ENCODE data around the gene DUSP3. TPM values are rescaled to one million over a fixed set of nuclear protein-coding genes. Genes with fewer than 3 reads are reported as not detected.
"Not testable (repeated sequence)": the region's sequence is repeated elsewhere in the genome, so short reads cannot be mapped to it uniquely, and the experiment has no call there.

Gene DUSP3
- total RNA-seq, 2 donors from 2014 or later, result 15.2 to 24.8 TPM

DNA sequence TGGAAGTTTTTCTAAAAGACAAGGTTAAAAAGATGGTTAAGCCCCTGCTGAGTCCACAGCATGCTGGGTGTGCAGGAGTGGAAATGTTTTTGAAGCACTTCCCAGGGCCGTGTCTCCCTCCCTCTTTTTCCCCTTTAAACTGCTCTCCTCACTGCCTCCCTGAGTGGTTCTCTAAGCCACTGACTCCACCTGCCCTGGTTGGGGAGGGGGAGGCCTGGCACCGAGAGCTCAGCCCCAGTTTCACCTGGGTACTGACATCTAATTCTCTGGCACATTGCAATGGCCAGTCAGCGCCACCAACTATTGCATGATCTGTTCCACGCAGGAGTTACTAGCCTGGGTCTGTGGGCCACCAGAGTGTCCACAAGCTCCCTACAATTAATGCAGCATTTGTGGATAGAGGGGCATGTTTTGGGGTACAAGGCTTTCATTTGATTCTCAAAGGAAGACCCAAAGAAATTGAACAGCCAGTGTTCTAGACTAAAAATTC lies 31.5 kb upstream of the DUSP3 start:
- DNase-seq (ENCODE audit: low spot score in 2 of 2) (no peak), ATAC-seq (no peak)
- no peaks in the 10 kb centered on the region for H3K9me3 Mint-ChIP-seq
- no peak overlapping the region for H3K27ac Mint-ChIP-seq
- H3K36me3 Mint-ChIP-seq, result no peaks in the 10 kb centered on the region

DNA sequence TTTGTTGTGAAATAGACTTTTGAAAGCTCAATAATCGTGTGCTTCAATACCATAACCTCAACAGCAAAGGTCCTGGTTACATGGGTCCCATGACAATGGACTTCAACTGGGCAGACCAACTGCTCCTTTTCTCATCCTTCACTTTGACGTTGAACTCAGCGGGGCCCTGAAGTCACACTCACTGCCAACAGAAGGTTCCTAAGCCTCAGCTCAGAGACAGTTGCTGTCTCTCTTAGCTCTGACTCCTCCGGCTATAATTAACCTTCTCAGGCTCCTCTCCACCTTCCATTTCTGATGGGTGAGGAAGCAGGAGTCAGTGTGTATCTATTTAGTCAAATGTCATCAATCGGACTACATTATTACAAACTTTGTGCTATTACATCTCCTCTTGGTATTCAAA lies 30.3 kb upstream of the DUSP3 start:
- no peak for ATAC-seq
- no peaks in the 10 kb centered on the region for H3K9me3 Mint-ChIP-seq

DNA sequence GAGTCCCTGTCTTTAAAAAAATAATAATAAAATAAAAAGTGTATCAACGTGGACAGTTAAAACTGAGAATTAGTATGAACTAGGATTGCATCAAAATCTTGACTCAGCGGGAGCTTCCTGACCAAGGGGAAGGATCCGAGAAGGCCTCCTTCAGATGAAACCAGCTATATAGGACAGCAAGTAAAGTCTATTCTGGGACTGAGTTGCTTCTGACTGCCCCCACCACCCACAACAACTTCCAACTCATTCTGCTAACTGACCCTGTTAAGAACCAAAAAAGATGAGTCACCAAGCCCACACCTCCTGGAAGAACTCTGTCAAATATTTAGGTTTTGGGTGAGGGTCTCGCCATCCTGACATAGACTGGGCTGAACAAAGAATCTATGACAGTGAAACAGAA lies 29.3 kb upstream of the DUSP3 start:
- no peak overlapping the region for H3K27ac Mint-ChIP-seq
- H3K36me3 Mint-ChIP-seq, result no peaks in the 10 kb centered on the region
- no peak for DNase-seq (ENCODE audit: low spot score in 2 of 2)
- ATAC-seq, result no peak
- no peaks in the 10 kb centered on the region for H3K9me3 Mint-ChIP-seq

More for the DNA sequence above, 30.3 kb upstream of the DUSP3 start:
- no peak overlapping the region for H3K27ac Mint-ChIP-seq
- H3K36me3 Mint-ChIP-seq, result no peaks in the 10 kb centered on the region
- no peak for DNase-seq (ENCODE audit: low spot score in 2 of 2)

DNA sequence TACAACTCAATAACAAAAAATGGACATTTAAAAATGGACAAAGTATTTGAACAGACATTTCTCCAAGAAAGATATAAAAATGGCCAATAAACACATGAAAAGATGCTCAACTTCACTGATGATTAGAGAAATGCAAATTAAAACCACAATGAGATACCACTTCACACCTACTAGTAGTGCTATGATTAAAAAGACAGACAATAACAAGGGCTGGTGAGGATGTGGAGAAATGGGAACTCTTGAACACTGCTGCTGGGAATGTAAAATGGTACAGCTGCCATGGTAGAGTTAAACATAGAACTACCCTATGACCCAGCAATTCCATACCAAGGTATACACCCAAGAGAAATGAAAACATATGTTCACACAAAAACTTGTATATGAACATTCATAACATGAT lies 26.3 kb upstream of the DUSP3 start:
- no peak for ATAC-seq
- no peak for DNase-seq (ENCODE audit: low spot score in 2 of 2)
- Mint-ChIP-seq H3K9me3 (no peaks in the 10 kb centered on the region), H3K36me3 (no peaks in the 10 kb centered on the region), H3K27ac (no peak overlapping the region)

DNA sequence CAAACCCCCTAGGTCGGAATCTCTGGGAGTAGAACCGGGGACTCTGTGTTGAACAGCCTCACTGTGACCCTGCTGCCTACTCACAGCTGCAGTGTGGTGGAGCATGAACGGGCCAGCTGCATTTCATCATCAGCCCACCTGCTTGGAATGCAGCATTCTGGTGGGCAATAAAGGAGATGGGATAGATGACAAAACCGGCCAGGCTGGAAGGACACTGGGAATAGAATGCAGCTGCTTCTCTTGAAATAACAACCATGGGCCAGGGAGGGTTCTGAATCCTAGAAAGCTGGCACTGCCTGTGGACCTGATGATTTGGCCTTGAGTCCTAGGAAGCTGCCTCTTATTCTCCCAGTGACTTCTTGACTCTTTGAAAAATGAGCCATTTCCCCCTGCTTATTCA lies 25.0 kb upstream of the DUSP3 start:
- Mint-ChIP-seq H3K36me3 (no peaks in the 10 kb centered on the region), H3K27ac (no peak overlapping the region), H3K9me3 (no peaks in the 10 kb centered on the region)
- DNase-seq (ENCODE audit: low spot score in 2 of 2) (no peak), ATAC-seq (no peak)

DNA sequence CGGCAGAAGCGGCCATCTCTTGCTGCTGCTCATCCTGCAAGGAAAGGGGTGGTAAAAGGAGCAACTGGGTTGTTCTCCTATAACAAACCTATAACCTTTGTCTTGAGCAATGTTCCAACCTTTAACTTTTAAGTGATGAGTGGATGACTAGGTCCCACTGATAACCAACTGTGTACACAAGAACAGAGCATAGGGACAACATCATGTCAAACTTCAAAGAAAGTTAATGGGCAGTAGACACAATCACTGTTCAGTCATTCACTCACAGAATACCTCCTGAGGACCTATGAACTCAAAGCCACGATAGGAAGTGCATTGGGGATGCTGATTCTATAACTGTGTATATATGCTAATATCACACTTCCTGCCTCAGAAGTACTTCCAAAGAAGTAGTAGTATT lies 23.1 kb upstream of the DUSP3 start:
- no peak for ATAC-seq
- DNase-seq (ENCODE audit: low spot score in 2 of 2), result no peak
- Mint-ChIP-seq H3K36me3 (no peaks in the 10 kb centered on the region), H3K27ac (no peak overlapping the region), H3K9me3 (no peaks in the 10 kb centered on the region)

DNA sequence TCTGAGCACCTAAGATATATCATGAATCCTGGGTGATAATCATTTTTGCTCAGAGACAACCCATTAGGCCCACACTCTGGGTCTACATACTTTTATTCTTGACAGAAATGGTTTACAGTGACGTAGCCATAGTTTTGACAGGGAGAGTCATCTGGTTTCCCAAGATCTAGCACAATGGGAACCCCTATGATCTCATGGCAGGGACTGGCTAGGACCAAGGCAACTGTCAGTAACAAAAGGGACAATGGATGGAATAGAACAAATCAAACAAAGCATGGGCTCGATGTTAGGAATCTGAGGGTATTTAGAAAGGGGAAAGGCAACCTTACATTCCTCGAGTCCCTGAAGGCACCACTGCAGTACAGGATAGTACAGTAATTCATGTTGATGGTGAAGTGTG lies 22.0 kb upstream of the DUSP3 start:
- ATAC-seq, result no peak
- Mint-ChIP-seq H3K36me3 (no peaks in the 10 kb centered on the region), H3K27ac (no peak overlapping the region), H3K9me3 (no peaks in the 10 kb centered on the region)
- no peak for DNase-seq (ENCODE audit: low spot score in 2 of 2)

DNA sequence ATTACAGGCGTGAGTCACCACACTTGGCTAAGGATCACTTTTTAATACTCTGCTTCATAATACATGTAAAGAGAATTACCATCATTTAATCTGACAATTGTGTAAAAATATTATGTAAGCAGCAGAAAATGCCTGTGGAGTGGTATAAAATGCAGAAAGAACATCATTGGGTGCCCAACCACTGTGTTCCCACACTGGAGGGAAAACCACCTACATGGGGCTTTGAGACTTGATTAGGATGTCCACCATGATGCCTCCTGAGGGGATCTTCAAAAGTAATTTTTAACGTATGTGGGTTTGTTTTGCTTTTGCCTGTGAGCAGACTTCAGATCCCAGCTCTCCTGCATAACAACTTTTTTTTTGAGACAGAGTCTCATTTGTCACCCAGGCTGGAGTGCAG lies 20.3 kb upstream of the DUSP3 start:
- Mint-ChIP-seq H3K27ac (no peak overlapping the region), H3K36me3 (no peaks in the 10 kb centered on the region), H3K9me3 (no peaks in the 10 kb centered on the region)
- no peak for ATAC-seq
- DNase-seq (ENCODE audit: low spot score in 2 of 2), result no peak

DNA sequence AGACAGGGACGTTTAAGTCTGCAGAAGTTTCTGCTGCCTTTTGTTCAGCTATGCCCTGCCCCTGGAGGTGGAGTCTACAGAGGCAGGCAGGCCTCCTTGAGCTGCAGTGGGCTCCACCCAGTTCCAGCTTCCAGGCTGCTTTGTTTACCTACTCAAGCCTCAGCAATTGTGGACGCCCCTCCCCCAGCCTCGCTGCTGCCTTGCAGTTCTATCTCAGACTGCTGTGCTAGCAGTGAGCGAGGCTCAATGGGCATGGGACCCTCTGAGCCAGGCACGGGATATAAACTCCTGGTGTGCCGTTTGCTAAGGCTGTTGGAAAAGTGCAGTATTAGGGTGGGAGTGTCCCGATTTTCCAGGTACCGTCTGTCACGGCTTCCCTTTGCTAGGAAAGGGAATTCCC lies 19.2 kb upstream of the DUSP3 start:
- not testable (repeated sequence) for H3K27ac Mint-ChIP-seq, ATAC-seq

DNA sequence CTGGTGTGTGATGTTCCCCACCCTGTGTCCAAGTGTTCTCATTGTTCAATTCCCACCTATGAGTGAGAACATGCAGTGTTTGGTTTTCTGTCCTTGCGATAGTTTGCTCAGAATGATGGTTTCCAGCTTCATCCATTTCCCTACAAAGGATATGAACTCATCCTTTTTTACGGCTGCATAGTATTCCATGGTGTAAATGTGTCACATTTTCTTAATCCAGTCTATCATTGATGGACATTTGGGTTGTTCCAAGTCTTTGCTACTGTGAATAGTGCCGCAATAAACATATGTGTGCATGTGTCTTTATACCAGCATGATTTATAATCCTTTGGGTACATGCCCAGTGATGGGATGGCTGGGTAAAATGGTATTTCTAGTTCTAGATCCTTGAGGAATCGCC lies 13.9 kb upstream of the DUSP3 start:
- H3K27ac Mint-ChIP-seq; H3K9me3 Mint-ChIP-seq; ATAC-seq; H3K36me3 Mint-ChIP-seq; DNase-seq (ENCODE audit: low spot score in 2 of 2): not testable (repeated sequence)

More for the DNA sequence above, 19.2 kb upstream of the DUSP3 start:
- H3K9me3 Mint-ChIP-seq; H3K36me3 Mint-ChIP-seq; DNase-seq (ENCODE audit: low spot score in 2 of 2): not testable (repeated sequence)

DNA sequence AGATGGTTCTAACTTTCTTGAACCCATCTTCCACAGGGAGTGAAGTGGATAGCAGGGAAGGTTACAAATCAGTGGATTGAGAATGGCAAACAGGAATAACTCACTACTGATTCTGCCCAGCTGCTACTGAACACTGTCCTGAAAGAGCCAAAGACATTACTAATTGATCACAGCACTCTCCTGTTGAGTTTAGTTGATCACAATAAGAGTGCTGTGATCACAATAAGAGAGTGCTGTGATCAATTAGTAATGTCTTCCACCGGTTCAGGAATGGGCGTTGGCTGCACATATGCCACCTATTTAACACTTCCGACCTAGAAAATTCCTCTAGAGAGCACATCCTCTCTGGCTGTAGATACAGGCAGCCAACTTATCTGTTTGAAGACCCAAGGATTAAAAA lies 12.8 kb upstream of the DUSP3 start:
- Mint-ChIP-seq H3K36me3 (no peaks in the 10 kb centered on the region), H3K9me3 (no peaks in the 10 kb centered on the region), H3K27ac (no peak overlapping the region)
- DNase-seq (ENCODE audit: low spot score in 2 of 2) (no peak), ATAC-seq (no peak)

DNA sequence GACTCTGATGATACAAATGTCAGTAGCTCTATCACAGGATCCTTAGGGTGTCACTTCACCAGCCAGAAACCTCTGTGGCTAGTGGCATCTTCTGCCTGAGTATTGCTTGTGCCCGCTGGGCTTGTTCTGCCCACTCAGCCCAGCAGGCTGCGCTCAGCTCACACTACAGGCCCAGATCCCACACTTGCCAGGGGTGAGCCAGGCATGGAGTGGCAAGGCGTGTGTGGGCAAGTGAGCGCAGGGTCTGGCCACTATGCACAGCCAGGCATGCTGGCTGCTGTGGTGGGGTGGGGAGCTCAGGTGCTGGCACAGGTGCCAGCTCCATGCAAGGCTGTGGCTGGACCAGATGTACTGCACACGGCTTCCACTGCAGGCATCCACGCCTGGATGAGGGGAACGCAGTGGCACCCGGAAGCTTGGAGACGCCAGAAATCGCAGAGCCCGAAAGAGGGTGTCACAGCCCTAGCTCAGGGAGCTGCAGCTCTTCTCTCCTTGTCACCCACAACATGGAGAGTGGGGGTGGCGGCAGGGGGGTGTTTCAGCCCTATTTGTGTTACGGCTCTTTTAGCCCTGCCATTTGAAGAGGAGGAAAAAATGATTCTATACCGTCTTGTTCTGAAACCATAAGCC lies 11.6 kb upstream of the DUSP3 start:
- H3K27ac Mint-ChIP-seq, result no peak overlapping the region
- H3K9me3 Mint-ChIP-seq, result no peaks in the 10 kb centered on the region
- ATAC-seq (no peak), DNase-seq (ENCODE audit: low spot score in 2 of 2) (no peak)
- no peaks in the 10 kb centered on the region for H3K36me3 Mint-ChIP-seq

DNA sequence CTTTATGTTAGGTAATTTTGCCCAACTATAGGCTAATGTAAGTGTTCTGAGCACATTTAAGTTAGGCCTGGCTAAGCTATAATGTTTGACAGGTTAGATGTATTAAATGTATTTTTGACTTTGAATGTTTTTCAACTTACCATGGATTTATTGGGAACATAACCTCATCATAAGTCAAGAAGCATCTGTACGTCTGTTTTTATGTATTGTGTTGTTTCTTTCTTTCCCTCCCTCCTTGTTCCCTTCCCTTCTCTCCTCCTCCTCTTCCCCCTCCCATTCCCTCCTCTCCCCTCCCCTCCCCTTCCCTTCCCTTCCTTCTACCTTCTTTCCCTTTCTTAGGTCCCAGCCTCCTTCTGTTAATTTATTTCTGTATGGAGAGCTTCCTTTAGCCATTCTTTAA lies 10.7 kb upstream of the DUSP3 start:
- Mint-ChIP-seq H3K36me3 (no peaks in the 10 kb centered on the region), H3K27ac (no peak overlapping the region), H3K9me3 (no peaks in the 10 kb centered on the region)
- DNase-seq (ENCODE audit: low spot score in 2 of 2) (no peak), ATAC-seq (no peak)

DNA sequence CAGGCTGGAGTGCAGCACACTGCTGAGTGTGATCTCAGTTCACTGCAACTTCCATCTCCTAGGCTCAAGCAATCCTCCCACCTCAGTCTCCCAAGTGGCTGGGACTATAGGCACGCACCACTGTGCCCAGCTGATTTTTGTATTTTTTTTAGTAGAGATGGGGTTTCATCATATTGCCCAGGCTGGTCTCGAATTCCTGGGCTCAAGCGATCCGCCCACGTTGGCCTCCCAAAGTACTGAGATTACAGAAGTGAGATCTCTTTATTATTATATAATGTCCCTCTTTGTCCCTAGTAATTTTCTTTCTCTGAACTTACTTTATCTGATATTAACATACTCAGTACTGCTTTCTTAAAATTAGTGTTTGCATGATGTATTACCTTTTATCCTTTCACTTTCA lies 9.8 kb upstream of the DUSP3 start:
- Mint-ChIP-seq H3K36me3 (no peaks in the 10 kb centered on the region), H3K27ac (no peak overlapping the region), H3K9me3 (no peaks in the 10 kb centered on the region)
- DNase-seq (ENCODE audit: low spot score in 2 of 2) (no peak), ATAC-seq (peak in 1 of 2 donors; percentile 32)

DNA sequence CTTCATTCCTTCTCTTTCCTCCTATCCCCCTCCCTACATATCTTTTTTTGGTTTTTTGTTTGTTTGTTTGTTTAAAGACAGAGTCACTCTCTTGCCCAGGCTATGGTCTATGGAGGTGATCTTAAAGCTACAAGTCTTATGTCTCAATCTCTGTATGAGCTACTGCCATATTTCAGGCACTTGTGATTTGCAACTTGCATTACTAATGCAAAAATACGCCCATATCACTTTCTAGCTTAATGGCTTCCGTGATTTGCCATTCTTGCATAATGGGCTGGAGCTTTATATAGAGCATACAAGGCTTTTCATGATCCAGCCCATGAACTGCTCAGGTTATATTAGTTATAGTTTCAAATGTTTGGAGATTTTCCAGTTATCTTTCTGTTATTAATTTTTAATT lies 9.0 kb upstream of the DUSP3 start:
- H3K9me3 Mint-ChIP-seq, result no peaks in the 10 kb centered on the region
- H3K27ac Mint-ChIP-seq, result no peak overlapping the region
- ATAC-seq (no peak), DNase-seq (ENCODE audit: low spot score in 2 of 2) (no peak)
- no peaks in the 10 kb centered on the region for H3K36me3 Mint-ChIP-seq

DNA sequence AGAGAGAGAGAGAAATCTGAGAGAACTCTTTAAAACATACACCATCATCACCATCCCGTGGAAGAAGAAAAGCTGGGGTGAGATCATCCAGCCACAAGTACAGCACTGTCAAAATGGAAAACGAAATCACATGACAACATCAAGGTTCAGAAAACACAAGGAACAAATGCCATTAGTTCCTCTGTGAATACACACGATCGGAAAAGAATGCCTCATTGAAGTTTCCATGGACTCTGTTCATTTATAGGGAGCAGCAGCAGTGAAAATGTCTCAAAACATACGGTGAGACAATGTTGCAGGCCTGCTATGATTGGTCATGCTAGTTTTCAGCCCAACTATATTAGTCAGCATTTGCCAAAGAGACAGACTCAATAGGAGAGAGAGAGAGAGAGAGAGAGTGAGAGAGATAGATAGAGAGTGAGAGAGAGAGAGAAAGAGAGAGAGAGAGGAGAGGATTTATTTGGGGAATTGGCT lies 5.9 kb upstream of the DUSP3 start:
- Mint-ChIP-seq H3K36me3 (no peaks in the 10 kb centered on the region), H3K9me3 (no peaks in the 10 kb centered on the region), H3K27ac (no peak overlapping the region)
- no peak for DNase-seq (ENCODE audit: low spot score in 2 of 2)
- ATAC-seq, result peak in 1 of 2 donors; percentile 48

DNA sequence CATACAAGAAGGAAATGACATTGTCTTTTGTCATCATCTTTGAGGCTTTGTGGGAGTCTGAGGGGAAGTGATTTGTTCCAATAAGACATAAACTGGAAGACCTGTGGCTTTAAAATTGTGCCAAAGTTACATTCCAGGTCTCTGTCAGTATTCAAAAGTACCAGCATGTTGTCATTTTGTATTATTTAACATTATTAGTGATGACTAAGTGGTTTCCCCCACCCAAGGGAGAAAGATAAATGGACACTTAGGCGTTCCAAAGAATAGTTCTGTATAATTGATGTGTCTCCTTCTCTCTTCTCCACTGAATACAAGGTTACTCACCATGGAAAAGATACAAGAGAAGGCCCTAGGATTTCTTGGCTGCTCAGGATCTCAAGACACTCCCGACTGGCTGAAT lies 5.3 kb upstream of the DUSP3 start:
- no peak for ATAC-seq
- Mint-ChIP-seq H3K27ac (no peak overlapping the region), H3K36me3 (peaks cover 0 to 3% of the 10 kb centered on the region in 2 donors), H3K9me3 (no peaks in the 10 kb centered on the region)
- DNase-seq (ENCODE audit: low spot score in 2 of 2), result no peak

DNA sequence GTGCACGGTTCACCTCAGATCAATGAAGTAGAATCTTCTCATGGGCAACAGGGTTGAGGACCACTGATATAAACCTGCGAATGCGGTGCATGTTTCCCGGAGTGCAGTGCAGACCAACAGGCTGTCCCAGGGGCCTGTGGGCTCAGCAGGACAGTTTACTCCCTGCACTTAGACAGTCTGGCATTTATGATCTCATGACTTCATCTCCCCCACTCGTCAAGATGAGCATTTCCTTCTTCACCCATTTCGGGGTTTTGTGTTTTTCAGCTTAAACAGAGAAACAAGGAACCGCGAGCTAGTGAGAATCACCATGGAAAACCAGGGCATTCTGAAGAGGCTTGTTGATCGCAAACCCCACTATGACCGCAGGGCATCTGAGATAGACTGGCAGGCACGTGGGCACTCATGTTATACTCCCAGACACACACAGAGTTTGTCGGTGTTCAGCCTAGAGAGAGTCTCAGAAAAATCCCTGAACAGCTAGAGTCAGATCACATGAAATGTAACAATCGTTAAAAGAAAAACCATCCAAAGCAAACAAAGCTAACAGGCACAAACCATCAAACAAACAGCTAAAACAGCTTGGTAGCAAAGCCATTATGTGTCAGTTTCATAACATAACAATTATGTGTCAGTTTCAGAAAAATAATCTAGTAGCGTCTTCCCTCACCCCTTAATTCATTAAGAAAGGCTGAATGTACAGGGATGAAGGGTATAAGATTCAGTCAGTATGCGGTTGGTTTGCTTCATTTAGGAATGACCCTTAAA lies 4.3 kb upstream of the DUSP3 start:
- ATAC-seq, result no peak
- peaks cover 0 to 4% of the 10 kb centered on the region in 2 donors for H3K36me3 Mint-ChIP-seq
- no peak overlapping the region for H3K27ac Mint-ChIP-seq
- no peaks in the 10 kb centered on the region for H3K9me3 Mint-ChIP-seq
- DNase-seq (ENCODE audit: low spot score in 2 of 2), result no peak
